ENCODE results near the gene IL10RB.
"Not testable (repeated sequence)": the region's sequence is repeated elsewhere in the genome, so short reads cannot be mapped to it uniquely, and the experiment has no call there.

IL10RB gene

GRCh38 chr21:33266050-33266788 lies at the start of gene IL10RB:
Gene IL10RB (plus strand): TSS chr21:33266367. CDS start chr21:33266466, 99 bp downstream.
- in situ Hi-C loops (cut with HindIII; ENCODE audit: low sequenced_read_pairs): no loop called here

GRCh38 chr21:33217138-33217520 lies 49.0 kb upstream of the IL10RB start:
- in situ Hi-C loops (cut with HindIII; ENCODE audit: low sequenced_read_pairs): no loop called here

- in situ Hi-C loops (cut with HindIII; ENCODE audit: low sequenced_read_pairs): no loop called here
Observed at GRCh38 chr21:33219300-33219699, 46.9 kb upstream of the IL10RB start.

GRCh38 chr21:33219954-33220353 lies 46.2 kb upstream of the IL10RB start:
- in situ Hi-C loops (cut with HindIII; ENCODE audit: low sequenced_read_pairs): no loop called here

- in situ Hi-C loops (cut with HindIII; ENCODE audit: low sequenced_read_pairs): not testable (repeated sequence)
Observed at GRCh38 chr21:33225376-33225775, 40.8 kb upstream of the IL10RB start.

- in situ Hi-C loops (cut with HindIII; ENCODE audit: low sequenced_read_pairs): no loop called here
Observed at GRCh38 chr21:33228455-33228854, 37.7 kb upstream of the IL10RB start.

GRCh38 chr21:33229099-33229783 lies 36.9 kb upstream of the IL10RB start:
- in situ Hi-C loops (cut with HindIII; ENCODE audit: low sequenced_read_pairs): no loop called here

GRCh38 chr21:33229784-33230544 lies 36.2 kb upstream of the IL10RB start, which contains the start of gene IFNAR2:
Gene IFNAR2 (plus strand): TSS chr21:33229938. CDS start chr21:33241923, 11,985 bp downstream.
- in situ Hi-C loops (cut with HindIII; ENCODE audit: low sequenced_read_pairs): no loop called here

GRCh38 chr21:33230545-33231324 lies 35.4 kb upstream of the IL10RB start:
- in situ Hi-C loops (cut with HindIII; ENCODE audit: low sequenced_read_pairs): no loop called here

GRCh38 chr21:33231526-33231925 lies 34.6 kb upstream of the IL10RB start:
- in situ Hi-C loops (cut with HindIII; ENCODE audit: low sequenced_read_pairs): no loop called here

GRCh38 chr21:33232291-33233034 lies 33.7 kb upstream of the IL10RB start:
- in situ Hi-C loops (cut with HindIII; ENCODE audit: low sequenced_read_pairs): no loop called here

GRCh38 chr21:33234635-33235520 lies 31.3 kb upstream of the IL10RB start:
- in situ Hi-C loops (cut with HindIII; ENCODE audit: low sequenced_read_pairs): no loop called here

- in situ Hi-C loops (cut with HindIII; ENCODE audit: low sequenced_read_pairs): no loop called here
Observed at GRCh38 chr21:33236013-33236686, 30.0 kb upstream of the IL10RB start.

- in situ Hi-C loops (cut with HindIII; ENCODE audit: low sequenced_read_pairs): no loop called here
Observed at GRCh38 chr21:33236766-33237165, 29.4 kb upstream of the IL10RB start.

GRCh38 chr21:33237486-33237885 lies 28.7 kb upstream of the IL10RB start:
- in situ Hi-C loops (cut with HindIII; ENCODE audit: low sequenced_read_pairs): no loop called here

GRCh38 chr21:33238146-33238545 lies 28.0 kb upstream of the IL10RB start:
- in situ Hi-C loops (cut with HindIII; ENCODE audit: low sequenced_read_pairs): no loop called here

GRCh38 chr21:33238565-33239255 lies 27.5 kb upstream of the IL10RB start:
- in situ Hi-C loops (cut with HindIII; ENCODE audit: low sequenced_read_pairs): no loop called here

- in situ Hi-C loops (cut with HindIII; ENCODE audit: low sequenced_read_pairs): not testable (repeated sequence)
Observed at GRCh38 chr21:33239559-33240127, 26.5 kb upstream of the IL10RB start.
